Endodermal cell (in vitro differentiated cells): Measurements from ENCODE around the gene ZNF561. TPM values are rescaled to one million over a fixed set of nuclear protein-coding genes. Genes with fewer than 3 reads are reported as not detected.

Experiments used
- DNase-seq: peaks from one replicate; pipeline ENCODE4 v3.0.0-alpha.2; 2017
- H3K27ac ChIP-seq: 2 replicates; pipeline ENCODE4 v1.5.1; 2013; ENCODE audit warnings: mild to moderate bottlenecking, low read depth, low read length, moderate library complexity
- H3K27me3 ChIP-seq: 2 replicates; pipeline ENCODE4 v1.6.1; 2013; ENCODE audit warnings: mild to moderate bottlenecking, low read length, moderate library complexity; ENCODE audit not compliant: insufficient read depth, control insufficient read depth, poor library complexity, severe bottlenecking
- H3K36me3 ChIP-seq: 2 replicates; pipeline ENCODE4 v1.7.0; 2013; ENCODE audit warnings: mild to moderate bottlenecking, low read length, moderate library complexity; ENCODE audit not compliant: control insufficient read depth, insufficient read depth
- H3K4me1 ChIP-seq: one replicate; pipeline ENCODE4 v1.7.0; 2013; ENCODE audit warnings: low read length; ENCODE audit not compliant: control insufficient read depth, insufficient read depth
- H3K4me3 ChIP-seq: 2 replicates; pipeline ENCODE4 v1.5.1; 2013; ENCODE audit warnings: mild to moderate bottlenecking, low read length, moderate library complexity
- H3K9ac ChIP-seq: 2 replicates; pipeline ENCODE4 v1.6.1; 2013; ENCODE audit warnings: mild to moderate bottlenecking, low read length, moderate library complexity; ENCODE audit not compliant: poor library complexity, severe bottlenecking; ENCODE audit errors: extremely low read depth
- H3K9me3 ChIP-seq: 2 replicates; pipeline ENCODE4 v1.6.1; 2013; ENCODE audit warnings: mild to moderate bottlenecking, low read length, moderate library complexity; ENCODE audit not compliant: control insufficient read depth
- H3K27ac Mint-ChIP-seq: 2 replicates; pipeline ENCODE4 v1.8.0; 2020; ENCODE audit warnings: mixed read lengths
- H3K27me3 Mint-ChIP-seq: 2 replicates; pipeline ENCODE4 v1.8.0; 2021; ENCODE audit warnings: mild to moderate bottlenecking, mixed read lengths; ENCODE audit not compliant: insufficient read depth
- H3K36me3 Mint-ChIP-seq: 2 replicates; pipeline ENCODE4 v1.8.0; 2020; ENCODE audit warnings: low read depth, mixed read lengths
- H3K4me1 Mint-ChIP-seq: 2 replicates; pipeline ENCODE4 v1.8.0; 2020; ENCODE audit warnings: mixed read lengths
- H3K4me3 Mint-ChIP-seq: 2 replicates; pipeline ENCODE4 v1.8.0; 2020; ENCODE audit warnings: mild to moderate bottlenecking, moderate library complexity, mixed read lengths
- H3K9me3 Mint-ChIP-seq: 2 replicates; pipeline ENCODE4 v1.8.0; 2020; ENCODE audit warnings: mild to moderate bottlenecking, mixed read lengths
- CTCF ChIP-seq: fragments of 200-600 bp; sonication (generic); conservative IDR thresholded peaks from 2 replicates; pipeline ENCODE4 v1.5.0; 2021; ENCODE audit warnings: antibody characterized with exemption, mild to moderate bottlenecking
- WGBS, 2 experiments: methylation state at CpG; one replicate each; pipeline versions ENCODE4 v1.1.5 to v1.1.7; 2013; ENCODE audit warnings: missing lambda C conversion rate in 2 of 2, mixed read lengths in 1 of 2; ENCODE audit not compliant: insufficient coverage in 1 of 2, insufficient read length in 1 of 2; 5-methylcytosine and 5-hydroxymethylcytosine counted together
- total RNA-seq, 2 donors: library from RNA; stranded (reverse); fragmentation: NEBNext Ultra II Directional in 1 of 2; extraction: Animal tissue kit (Norgen Biotek cat#: 25700) in 1 of 2; gene quantifications; 2 replicates in 1 of 2; 3 replicates in 1 of 2; pipeline ENCODE4 v1.2.1, GENCODE V29; 2021

Gene ZNF561
- total RNA-seq, 2 donors from 2014 or later: 51.0 to 57.2 TPM

- Mint-ChIP-seq H3K27ac (no peak overlapping the region), H3K4me1 (no peaks in the 10 kb centered on the region), H3K9me3 (peaks cover 89% of the 10 kb centered on the region), H3K27me3 (no peaks in the 10 kb centered on the region), H3K4me3 (no peak overlapping the region), H3K36me3 (peaks cover 84% of the 10 kb centered on the region)
- TF ChIP-seq CTCF: no peak
- Histone ChIP-seq H3K4me1 (no peaks in the 10 kb centered on the region), H3K27ac (no peak overlapping the region), H3K36me3 (peaks cover 77% of the 10 kb centered on the region), H3K9ac (no peak overlapping the region), H3K27me3 (no peaks in the 10 kb centered on the region), H3K9me3 (peaks cover 75% of the 10 kb centered on the region), H3K4me3 (peak overlapping the region; percentile 48)
- DNase-seq: no peak
- WGBS, 2 experiments: 100% methylated on average over 2 of the region's 2 CpGs; no CpG with 5 or more reads in 1 of the 2 experiments
Observed at GRCh38 chr19:9610484-9611113, 10.4 kb downstream of the ZNF561 start.

- Mint-ChIP-seq H3K9me3 (peaks cover 82% of the 10 kb centered on the region), H3K4me1 (no peaks in the 10 kb centered on the region), H3K4me3 (no peak overlapping the region), H3K36me3 (peaks cover 70% of the 10 kb centered on the region), H3K27ac (no peak overlapping the region), H3K27me3 (no peaks in the 10 kb centered on the region)
- H3K9me3 ChIP-seq: peaks cover 58% of the 10 kb centered on the region
- 88 to 100% methylated on average over 5 of the region's 5 CpGs for WGBS, 2 experiments
- no peaks in the 10 kb centered on the region for H3K4me1 ChIP-seq
- no peak for TF ChIP-seq CTCF
- no peak for DNase-seq
- peak overlapping the region; percentile 49 for H3K4me3 ChIP-seq
- no peak overlapping the region for H3K9ac ChIP-seq
- no peaks in the 10 kb centered on the region for H3K27me3 ChIP-seq
- H3K27ac ChIP-seq: no peak overlapping the region
- peaks cover 60% of the 10 kb centered on the region for H3K36me3 ChIP-seq
Observed at GRCh38 chr19:9608912-9609311, 12.1 kb downstream of the ZNF561 start.

- WGBS, 2 experiments: 80 to 89% methylated on average over 1 to 3 of the region's 3 CpGs
- H3K36me3 ChIP-seq: no peaks in the 10 kb centered on the region
- DNase-seq: no peak
- no peaks in the 10 kb centered on the region for H3K4me1 ChIP-seq
- Mint-ChIP-seq H3K4me3 (no peak overlapping the region), H3K9me3 (peaks cover 41% of the 10 kb centered on the region), H3K27me3 (peaks cover 6% of the 10 kb centered on the region), H3K36me3 (peaks cover 2% of the 10 kb centered on the region), H3K4me1 (no peaks in the 10 kb centered on the region), H3K27ac (no peak overlapping the region)
- TF ChIP-seq CTCF: no peak
- H3K27ac ChIP-seq: no peak overlapping the region
- H3K27me3 ChIP-seq: no peaks in the 10 kb centered on the region
- no peak overlapping the region for H3K9ac ChIP-seq
- H3K4me3 ChIP-seq: no peak overlapping the region
- H3K9me3 ChIP-seq: peaks cover 14% of the 10 kb centered on the region
Observed at GRCh38 chr19:9597027-9597426, 24.0 kb downstream of the ZNF561 start.
